Lung (tissue), 12 donors: Measurements from ENCODE around the gene ITGAV. TPM values are rescaled to one million over a fixed set of nuclear protein-coding genes. Genes with fewer than 3 reads are reported as not detected.

Source experiments
- ATAC-seq: fragments of 200-7000 bp; cut with Tn5 transposase; one replicate; pipeline ENCODE4 v1.9.1; 2020; ENCODE audit warnings: moderate number of reproducible peaks; ENCODE audit not compliant: insufficient read depth, low FRiP score
- DNase-seq, 3 donors: peaks; one replicate each; pipeline ENCODE4 v3.0.0-alpha.2; 2013 to 2017
- H3K27ac ChIP-seq, 2 donors: one replicate each; pipeline ENCODE4 v1.5.1; 2013; ENCODE audit warnings: mild to moderate bottlenecking in 2 of 2, moderate library complexity in 2 of 2, control low read depth in 1 of 2, inconsistent platforms in 1 of 2, low read depth in 1 of 2, low read length in 1 of 2
- H3K27me3 ChIP-seq, 3 donors: one replicate each; pipeline ENCODE4 v1.5.1; 2013; ENCODE audit warnings: low read length in 2 of 3; ENCODE audit not compliant: control insufficient read depth in 3 of 3, insufficient read depth in 3 of 3
- H3K36me3 ChIP-seq, 4 donors: one replicate each; pipeline ENCODE4 v1.5.1; 2013; ENCODE audit warnings: low read length in 4 of 4, mild to moderate bottlenecking in 1 of 4, moderate library complexity in 1 of 4; ENCODE audit not compliant: control insufficient read depth in 4 of 4, insufficient read depth in 4 of 4
- H3K4me1 ChIP-seq, 5 donors: one replicate each; pipeline ENCODE4 v1.5.1; 2013; ENCODE audit warnings: low read length in 5 of 5, mild to moderate bottlenecking in 2 of 5, moderate library complexity in 1 of 5; ENCODE audit not compliant: control insufficient read depth in 5 of 5, insufficient read depth in 5 of 5
- H3K4me3 ChIP-seq: one replicate; pipeline ENCODE4 v1.5.1; 2013; ENCODE audit warnings: mild to moderate bottlenecking, control low read depth, moderate library complexity
- H3K9ac ChIP-seq, 2 donors: one replicate each; pipeline ENCODE4 v1.5.1; 2013; ENCODE audit warnings: low read length in 2 of 2, control low read depth in 1 of 2; ENCODE audit not compliant: insufficient read depth in 1 of 2
- H3K9me3 ChIP-seq, 4 donors: one replicate each; pipeline ENCODE4 v1.5.1; 2013; ENCODE audit warnings: low read length in 3 of 4, mild to moderate bottlenecking in 1 of 4, moderate library complexity in 1 of 4; ENCODE audit not compliant: control insufficient read depth in 4 of 4, insufficient read depth in 3 of 4
- CTCF ChIP-seq: IDR thresholded peaks from 2 replicates; pipeline ENCODE4 v1.5.1; 2012; ENCODE audit warnings: mild to moderate bottlenecking; ENCODE audit errors: control extremely low read depth, extremely low read depth
- WGBS, 2 donors: extraction: QIAGEN DNeasy Blood & Tissue Kit; methylation state at CpG; one replicate each; pipeline ENCODE4 v1.1.7; 2013; 5-methylcytosine and 5-hydroxymethylcytosine counted together
- polyA plus RNA-seq, 2 donors: library from polyadenylated mRNA; stranded (reverse); fragments of 200-250 nt; gene quantifications; one replicate each; pipeline ENCODE4 v1.2.1, GENCODE V29; 2013
- total RNA-seq, 2 donors: library from RNA; depleted of rRNA in 1 of 2; stranded (reverse); fragments of >200 nt in 1 of 2; gene quantifications; one replicate each; pipeline ENCODE4 v1.2.1, GENCODE V29; 2014 to 2021
- donor health status: control.
- donor health status: control.
- donor health status: Bipolar disorder and iron deficiency.
- donor health status: healthy.
- donor health status: DM: yes; HTN: yes; CAD: no.

The ITGAV gene
- total and polyA plus RNA-seq, 4 donors: 10.1 to 91.8 (median 43.8) TPM

- no peaks in the 10 kb centered on the region for H3K36me3 ChIP-seq
- no peaks in the 10 kb centered on the region for H3K4me1 ChIP-seq
- no peaks in the 10 kb centered on the region for H3K9me3 ChIP-seq
- 91 to 92% methylated on average over 6 of the region's 6 CpGs for WGBS, 2 donors
- H3K9ac ChIP-seq: no peak overlapping the region
- no peak for DNase-seq
- ATAC-seq: no peak
- no peak overlapping the region for H3K4me3 ChIP-seq
- H3K27me3 ChIP-seq: no peaks in the 10 kb centered on the region
- H3K27ac ChIP-seq: no peak overlapping the region
- TF ChIP-seq CTCF: no peak
These were observed 119.9 kb downstream of the ITGAV start for GRCh38 chr2:186709529-186710450.

- Histone ChIP-seq H3K9ac (no peak overlapping the region), H3K4me3 (no peak overlapping the region), H3K4me1 (no peaks in the 10 kb centered on the region), H3K36me3 (no peaks in the 10 kb centered on the region), H3K27ac (no peak overlapping the region), H3K27me3 (no peaks in the 10 kb centered on the region), H3K9me3 (no peaks in the 10 kb centered on the region)
- ATAC-seq (no peak), DNase-seq (no peak)
- no peak for TF ChIP-seq CTCF
- 90 to 93% methylated on average over 1 of the region's 1 CpG for WGBS, 2 donors
These were observed 123.8 kb downstream of the ITGAV start for GRCh38 chr2:186713691-186714090.

GRCh38 chr2:186714611-186715010 is 124.8 kb downstream of the ITGAV start:
- DNase-seq (no peak), ATAC-seq (no peak)
- 70 to 82% methylated on average over 2 of the region's 2 CpGs for WGBS, 2 donors
- no peak for TF ChIP-seq CTCF
- H3K36me3 ChIP-seq: no peaks in the 10 kb centered on the region
- H3K27me3 ChIP-seq: no peaks in the 10 kb centered on the region
- no peak overlapping the region for H3K4me3 ChIP-seq
- no peaks in the 10 kb centered on the region for H3K9me3 ChIP-seq
- no peak overlapping the region for H3K9ac ChIP-seq
- no peak overlapping the region for H3K27ac ChIP-seq
- H3K4me1 ChIP-seq: no peaks in the 10 kb centered on the region
